ENCODE data around the gene CDKN2C.

GRCh38 chr1:50929376-50929958 lies 40.6 kb upstream of the CDKN2C start:
- TF ChIP-seq CTCF (conservative IDR thresholded peaks at IDR 0.05) (peak; percentile 81), ZFX (IDR thresholded peaks at IDR 0.05) (no peak)
